Stimulated activated CD4-positive, alpha-beta T cell treated with anti-CD3 and anti-CD28 coated beads, Interleukin-4, amount 100 ng/mL, for 24 hours (primary cell): Measurements from ENCODE around the gene FOXRED1.
A peak's percentile ranks its signal among the peaks of the same experiment; 100 is the strongest.

Experiments
- DNase-seq: peaks from one replicate; pipeline ENCODE4 v3.0.0-alpha.2; 2020

FOXRED1 gene

DNA sequence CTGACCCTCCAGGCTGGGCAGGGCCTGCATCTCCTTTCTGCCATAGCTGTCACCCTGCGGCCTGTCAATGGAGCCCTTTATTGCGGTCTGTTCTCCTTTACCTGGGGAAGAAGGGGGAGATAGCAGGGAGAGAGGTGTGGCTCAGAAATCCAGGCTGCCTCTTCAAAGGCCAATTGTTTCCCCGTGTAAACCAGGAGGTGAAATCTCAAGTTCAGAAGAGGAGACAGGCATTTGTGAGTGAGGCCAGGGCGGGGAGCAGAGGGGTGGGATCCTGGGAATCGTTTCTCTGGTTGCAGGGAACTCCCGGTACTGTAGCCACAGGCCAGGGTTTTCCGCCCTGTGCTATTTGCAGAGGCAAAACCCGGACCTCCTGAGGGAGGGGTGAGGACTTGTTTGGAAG is 44.0 kb downstream of the FOXRED1 start:
- no peak for DNase-seq

DNA sequence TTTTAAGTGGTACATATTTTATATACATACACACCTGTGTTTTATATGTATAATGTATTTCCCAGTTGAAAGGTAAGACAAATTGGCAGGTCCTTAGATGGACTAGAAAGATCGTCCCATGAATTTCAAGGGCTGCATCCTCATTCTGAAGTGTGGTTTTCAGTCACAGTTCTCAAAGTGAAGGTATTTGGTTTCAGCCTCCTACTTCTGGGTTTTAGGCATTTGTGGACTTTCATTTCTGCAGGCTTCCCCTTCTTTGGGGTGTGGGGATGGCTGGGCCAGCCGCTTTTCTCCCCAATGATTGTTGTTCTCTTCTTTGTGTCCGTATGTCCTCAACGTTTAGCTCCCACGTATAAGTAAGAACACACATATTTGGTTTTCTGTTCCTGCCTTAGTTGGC is 44.9 kb downstream of the FOXRED1 start:
- DNase-seq, result no peak

DNA sequence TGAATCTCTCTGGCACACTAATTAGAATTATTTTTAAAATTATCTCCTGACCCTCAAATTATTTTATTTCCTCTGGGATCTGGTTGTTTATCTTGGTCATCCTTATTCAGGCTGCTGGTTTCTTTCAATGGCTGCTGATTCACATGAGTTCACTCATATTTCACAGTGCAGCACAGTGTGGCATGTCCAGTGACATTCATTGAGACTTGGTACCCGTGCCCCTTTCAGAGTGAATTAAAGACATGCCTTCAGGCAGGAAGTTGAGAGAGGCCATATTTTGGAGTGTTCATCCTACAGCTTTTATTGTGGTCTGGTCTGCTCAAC is 48.4 kb downstream of the FOXRED1 start:
- DNase-seq, result no peak

DNA sequence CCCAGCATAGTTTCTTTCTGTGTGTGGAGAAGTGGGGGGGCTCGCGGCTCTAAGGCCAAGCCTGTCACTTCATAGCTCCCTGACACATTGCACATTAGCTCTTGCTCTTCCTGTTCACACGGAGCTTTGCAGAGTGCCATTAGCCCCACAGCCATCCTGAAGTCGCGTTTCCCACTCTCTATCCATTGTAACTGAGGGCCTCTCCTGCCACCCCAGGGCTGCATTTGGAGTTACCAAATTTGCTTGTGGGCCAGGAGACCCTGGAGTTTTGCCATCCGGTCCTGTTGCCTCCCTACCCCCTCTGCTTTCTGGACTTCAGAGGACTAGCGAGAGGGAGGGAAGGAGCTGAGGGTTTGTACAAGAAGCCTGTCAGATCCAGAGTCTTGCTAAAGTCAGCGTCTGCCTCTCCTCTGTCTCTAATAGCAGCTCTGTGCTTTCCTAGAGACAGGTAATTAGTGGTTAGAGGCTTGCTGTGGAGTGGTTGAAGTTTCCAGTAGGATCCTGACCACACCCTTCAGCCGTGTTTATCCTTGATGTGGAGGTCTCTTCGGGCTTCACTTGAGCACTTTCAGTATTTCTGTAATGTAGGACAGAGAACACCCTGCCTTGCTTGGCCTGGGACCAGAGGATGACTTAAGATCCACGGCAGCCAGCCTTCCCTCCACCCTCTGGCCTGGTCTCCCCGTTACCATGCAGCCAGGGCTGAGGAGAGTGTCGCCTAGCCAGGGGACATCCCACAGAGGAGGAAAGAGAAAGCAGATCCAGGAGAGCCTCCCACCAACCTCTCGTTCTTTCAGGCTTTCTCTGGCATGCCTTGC is 49.0 kb downstream of the FOXRED1 start:
- DNase-seq, result peak; percentile 18

DNA sequence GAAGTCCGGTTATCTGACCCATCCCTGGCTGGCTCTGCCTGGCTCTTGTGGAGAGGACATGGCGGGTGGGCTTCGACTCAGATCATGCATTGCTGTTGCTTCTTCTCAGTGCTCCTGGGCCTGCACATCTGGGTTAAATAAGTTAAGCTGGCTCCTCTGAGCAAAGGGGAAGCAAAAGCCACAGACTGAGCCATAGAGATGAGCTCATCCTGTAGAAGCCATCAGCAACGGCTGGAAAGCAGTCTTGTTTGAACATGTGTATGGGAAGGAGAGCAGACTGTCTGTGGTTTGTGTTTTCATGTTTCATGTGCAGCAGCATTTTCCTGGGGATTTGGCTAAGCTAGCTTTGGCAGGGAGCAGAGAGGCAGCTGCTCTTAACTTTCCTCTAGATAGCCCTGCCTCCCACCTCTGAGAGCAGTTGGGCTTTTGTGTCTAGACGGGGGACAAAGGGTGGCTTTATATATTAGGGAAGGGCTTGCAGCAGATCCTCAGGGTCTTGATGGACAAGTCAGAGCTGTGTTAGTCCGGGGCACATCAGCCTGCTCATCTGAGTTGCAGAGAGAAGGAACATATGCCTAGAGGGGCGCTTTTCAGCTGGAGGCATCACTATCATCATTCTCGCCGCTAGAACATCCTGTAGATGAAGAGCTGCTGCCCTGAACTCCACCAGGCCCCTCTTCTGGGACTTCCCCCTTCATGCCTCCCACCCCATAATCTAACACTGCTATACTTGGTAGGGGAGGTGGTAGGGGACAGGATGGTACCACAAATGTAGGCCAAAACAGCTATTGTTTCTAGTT is 49.8 kb downstream of the FOXRED1 start:
- peak; percentile 18 for DNase-seq

DNA sequence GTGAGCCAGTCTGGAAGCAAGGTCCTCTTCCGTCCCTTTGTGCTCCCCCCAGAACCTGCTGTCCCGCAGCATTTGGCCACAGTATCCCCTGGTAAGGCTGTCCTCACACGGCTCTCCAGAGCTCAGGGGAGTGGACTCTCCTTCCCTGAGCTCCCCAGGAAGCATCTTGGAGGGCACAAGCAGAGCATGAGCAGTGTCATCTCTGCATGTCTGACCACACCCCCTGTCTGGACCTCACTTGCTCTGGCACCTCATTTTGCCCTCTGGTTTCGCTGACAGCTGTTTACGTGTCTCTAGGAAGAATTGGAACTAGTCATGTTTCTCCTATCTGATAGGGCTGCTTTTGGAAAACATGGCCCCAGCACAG is 50.4 kb downstream of the FOXRED1 start:
- DNase-seq, result no peak

DNA sequence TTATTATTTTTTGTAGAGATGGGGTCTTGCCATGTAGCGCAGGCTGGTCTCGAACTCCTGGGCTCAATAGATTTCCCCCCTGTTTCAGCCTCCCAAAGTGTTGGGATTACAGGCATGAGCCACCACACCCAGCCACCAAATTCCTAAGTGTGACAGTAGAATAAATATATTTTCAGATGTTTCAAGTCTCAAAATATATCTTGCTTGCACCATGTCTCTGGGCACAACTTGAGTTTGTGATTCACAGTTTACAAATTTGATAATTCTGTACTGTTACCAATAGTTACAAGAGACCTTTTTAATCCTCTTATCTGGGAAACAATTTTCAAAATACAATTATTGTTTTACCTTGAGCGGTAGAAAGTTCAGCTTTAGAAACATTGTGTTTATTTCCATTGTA is 54.0 kb downstream of the FOXRED1 start:
- no peak for DNase-seq

DNA sequence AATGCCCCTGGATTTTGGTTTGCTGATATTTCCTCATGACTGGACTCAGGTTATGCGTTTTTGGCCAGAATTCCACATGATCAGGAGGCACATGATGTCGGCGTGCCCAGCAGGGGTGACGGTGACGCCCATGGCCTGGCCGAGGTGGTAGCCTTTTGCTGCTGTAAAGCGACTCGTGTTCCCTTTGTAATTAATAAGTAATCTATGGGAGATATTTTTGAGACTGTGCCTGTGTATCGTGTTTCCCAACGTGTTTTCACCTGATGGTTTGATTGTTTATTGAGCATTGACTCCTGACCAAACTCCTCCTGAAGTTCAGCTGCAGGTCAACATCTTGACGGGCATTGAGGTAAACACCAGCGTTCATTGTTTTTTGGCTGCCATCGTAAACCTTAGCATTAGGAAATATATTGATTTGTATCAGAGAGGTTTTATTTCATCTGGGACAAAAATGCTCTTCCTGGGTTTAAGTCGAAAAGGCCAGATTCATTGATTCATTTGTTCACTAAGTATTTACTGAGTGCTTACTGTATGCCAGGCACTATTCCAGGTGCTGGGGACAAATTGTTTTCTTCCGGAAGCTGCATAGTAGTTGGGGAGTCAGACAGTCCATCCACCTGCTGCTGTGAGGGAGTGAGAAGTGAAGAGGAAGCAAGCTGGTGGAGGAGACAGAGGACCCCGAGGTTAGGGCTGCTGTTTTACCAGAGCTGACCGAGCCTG is 58.5 kb downstream of the FOXRED1 start:
- no peak for DNase-seq
